ENCODE measurements around the gene COL25A1.
"Not testable (repeated sequence)": the region's sequence is repeated elsewhere in the genome, so short reads cannot be mapped to it uniquely, and the experiment has no call there.

Gene COL25A1

GRCh38 chr4:108941904-108942430 is 360.5 kb downstream of the COL25A1 start:
- H3K27me3 Mint-ChIP-seq (ENCODE audit: low read depth), result peaks cover 4% of the 10 kb centered on the region
- H3K27ac Mint-ChIP-seq, result no peak overlapping the region
- no peaks in the 10 kb centered on the region for H3K9me3 Mint-ChIP-seq
- H3K36me3 Mint-ChIP-seq (ENCODE audit: low read depth), result no peaks in the 10 kb centered on the region
- no peak overlapping the region for H3K4me3 Mint-ChIP-seq
- H3K4me1 Mint-ChIP-seq (ENCODE audit: low read depth), result peaks cover 3% of the 10 kb centered on the region

DNA sequence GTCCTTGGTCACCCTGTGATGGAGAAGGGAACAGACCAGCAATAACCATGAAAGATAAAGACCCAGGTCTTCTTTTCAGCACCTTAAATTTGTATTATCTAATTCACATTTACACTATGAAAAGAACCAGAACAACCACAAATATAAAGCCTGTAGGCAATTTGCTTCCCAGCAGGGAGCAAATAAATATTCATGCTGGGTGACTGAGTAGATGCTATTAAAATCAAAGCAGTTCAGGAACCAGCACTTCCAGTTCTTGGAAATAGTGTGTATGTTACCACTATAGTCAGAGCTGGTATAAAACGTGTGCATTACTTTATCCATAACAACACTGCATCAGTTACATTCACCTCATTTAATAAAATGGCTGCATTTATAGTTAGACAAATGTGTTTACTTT is 361.8 kb downstream of the COL25A1 start:
- H3K4me3 Mint-ChIP-seq, result no peak overlapping the region
- H3K4me1 Mint-ChIP-seq (ENCODE audit: low read depth), result peaks cover 3% of the 10 kb centered on the region
- H3K9me3 Mint-ChIP-seq, result no peaks in the 10 kb centered on the region
- H3K27me3 Mint-ChIP-seq (ENCODE audit: low read depth), result peaks cover 4% of the 10 kb centered on the region
- H3K36me3 Mint-ChIP-seq (ENCODE audit: low read depth), result no peaks in the 10 kb centered on the region
- H3K27ac Mint-ChIP-seq, result no peak overlapping the region

DNA sequence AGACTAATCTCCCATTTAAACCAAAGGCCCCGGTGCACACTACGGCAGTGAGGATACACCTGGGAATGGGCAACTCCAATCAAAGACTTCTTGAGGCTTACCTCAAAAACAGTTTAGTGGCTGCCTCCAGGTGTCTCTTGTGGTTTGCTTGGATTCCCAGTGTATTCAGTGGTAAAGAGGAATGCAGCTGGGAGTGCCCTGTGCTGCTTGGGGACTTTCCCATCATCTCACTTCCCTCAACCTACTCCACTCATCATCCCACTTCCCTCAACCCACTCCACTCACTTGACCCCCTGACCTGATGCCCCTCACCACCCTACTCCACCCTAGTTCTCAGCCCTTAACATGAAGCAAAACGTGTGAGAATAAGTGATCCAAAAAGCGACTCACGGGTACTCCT is 362.3 kb downstream of the COL25A1 start:
- Mint-ChIP-seq H3K27me3 (ENCODE audit: low read depth) (peaks cover 4% of the 10 kb centered on the region), H3K36me3 (ENCODE audit: low read depth) (no peaks in the 10 kb centered on the region), H3K4me3 (no peak overlapping the region), H3K9me3 (no peaks in the 10 kb centered on the region), H3K27ac (no peak overlapping the region), H3K4me1 (ENCODE audit: low read depth) (peaks cover 3% of the 10 kb centered on the region)

DNA sequence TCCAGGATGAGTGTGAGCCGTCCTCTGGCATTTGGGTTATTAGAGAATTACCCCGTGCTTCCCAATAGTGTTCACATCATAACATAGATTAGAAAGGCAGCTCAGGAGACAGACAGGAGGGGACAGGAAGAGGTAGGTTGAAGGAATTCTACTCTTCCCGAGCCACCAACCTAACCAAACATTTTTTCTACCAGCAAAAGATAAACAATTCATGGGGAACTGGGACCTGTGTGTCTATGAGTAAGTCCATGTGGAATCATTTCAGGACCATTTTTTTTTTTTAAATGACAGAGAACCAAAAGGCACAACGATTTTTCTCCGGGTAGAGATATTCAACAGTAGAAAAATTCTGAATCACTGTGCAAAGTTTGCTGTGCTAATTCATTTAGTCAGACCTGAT is 365.4 kb downstream of the COL25A1 start:
- no peaks in the 10 kb centered on the region for H3K36me3 Mint-ChIP-seq (ENCODE audit: low read depth)
- peaks cover 3% of the 10 kb centered on the region for H3K4me1 Mint-ChIP-seq (ENCODE audit: low read depth)
- peaks cover 9% of the 10 kb centered on the region for H3K27me3 Mint-ChIP-seq (ENCODE audit: low read depth)
- H3K4me3 Mint-ChIP-seq, result no peak overlapping the region
- H3K9me3 Mint-ChIP-seq, result no peaks in the 10 kb centered on the region
- no peak overlapping the region for H3K27ac Mint-ChIP-seq

DNA sequence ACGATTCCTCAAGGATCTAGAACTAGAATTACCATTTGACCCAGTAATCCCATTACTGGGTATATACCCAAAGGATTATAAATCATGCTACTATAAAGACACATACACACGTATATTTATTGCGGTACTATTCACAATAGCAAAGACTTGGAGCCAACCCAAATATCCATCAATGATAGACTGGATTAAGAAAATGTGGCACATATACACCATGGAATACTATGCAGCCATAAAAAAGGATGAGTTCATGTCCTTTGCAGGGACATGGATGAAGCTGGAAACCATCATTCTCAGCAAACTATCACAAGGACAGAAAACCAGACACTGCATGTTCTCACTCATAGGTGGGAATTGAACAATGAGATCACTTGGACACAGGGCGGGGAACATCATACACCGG is 368.5 kb downstream of the COL25A1 start:
- H3K9me3 Mint-ChIP-seq, result not testable (repeated sequence)

GRCh38 chr4:108933046-108933445 is 369.4 kb downstream of the COL25A1 start:
- peaks cover 9% of the 10 kb centered on the region for H3K27me3 Mint-ChIP-seq (ENCODE audit: low read depth)
- H3K4me3 Mint-ChIP-seq, result no peak overlapping the region
- H3K9me3 Mint-ChIP-seq, result no peaks in the 10 kb centered on the region
- H3K4me1 Mint-ChIP-seq (ENCODE audit: low read depth), result no peaks in the 10 kb centered on the region
- no peak overlapping the region for H3K27ac Mint-ChIP-seq
- peaks cover 3% of the 10 kb centered on the region for H3K36me3 Mint-ChIP-seq (ENCODE audit: low read depth)

More for the DNA sequence above, 368.5 kb downstream of the COL25A1 start:
- not testable (repeated sequence) for H3K4me1 Mint-ChIP-seq (ENCODE audit: low read depth); H3K4me3 Mint-ChIP-seq; H3K27me3 Mint-ChIP-seq (ENCODE audit: low read depth); H3K36me3 Mint-ChIP-seq (ENCODE audit: low read depth); H3K27ac Mint-ChIP-seq

DNA sequence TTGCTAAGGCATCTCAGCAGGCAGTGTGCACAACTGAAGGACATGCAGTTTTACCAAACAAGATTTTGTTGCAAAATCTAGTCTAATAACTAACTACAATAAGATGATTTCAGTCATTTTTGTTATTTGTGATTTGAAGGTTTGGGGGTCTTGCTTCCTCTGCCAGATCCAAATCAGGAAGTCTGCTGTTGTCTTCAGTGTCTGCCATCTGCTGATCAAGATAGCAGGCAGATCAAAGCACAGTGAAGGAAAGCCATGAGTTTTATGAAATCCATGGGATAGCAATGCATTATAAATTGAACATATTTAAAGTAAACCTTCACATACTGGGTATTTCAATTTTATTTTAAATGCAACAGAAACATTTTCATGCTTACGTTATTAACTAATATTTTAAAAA is 370.5 kb downstream of the COL25A1 start:
- H3K4me3 Mint-ChIP-seq, result no peak overlapping the region
- no peak overlapping the region for H3K27ac Mint-ChIP-seq
- peaks cover 3% of the 10 kb centered on the region for H3K36me3 Mint-ChIP-seq (ENCODE audit: low read depth)
- peaks cover 5% of the 10 kb centered on the region for H3K27me3 Mint-ChIP-seq (ENCODE audit: low read depth)
- H3K4me1 Mint-ChIP-seq (ENCODE audit: low read depth), result no peaks in the 10 kb centered on the region
- H3K9me3 Mint-ChIP-seq, result no peaks in the 10 kb centered on the region

DNA sequence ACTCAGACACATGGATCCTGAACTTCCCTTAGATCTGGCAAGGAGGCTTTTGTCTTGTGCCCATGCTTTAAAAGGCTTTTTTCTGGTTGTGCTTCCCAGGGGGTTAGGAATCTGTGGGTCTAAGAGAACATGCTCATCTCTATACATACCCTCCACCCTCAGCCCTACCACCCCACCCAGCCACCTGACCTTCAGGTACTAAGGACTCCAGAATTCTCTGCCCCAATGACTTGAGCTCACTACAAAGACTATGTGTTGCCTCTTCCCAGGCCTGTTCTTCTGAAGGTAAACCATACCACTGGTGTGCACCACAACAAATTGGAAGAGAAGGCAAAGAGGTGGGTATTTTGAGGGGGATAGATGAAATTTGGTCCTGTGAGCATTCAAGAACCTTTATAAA is 372.3 kb downstream of the COL25A1 start:
- H3K27ac Mint-ChIP-seq, result no peak overlapping the region
- no peaks in the 10 kb centered on the region for H3K4me1 Mint-ChIP-seq (ENCODE audit: low read depth)
- no peaks in the 10 kb centered on the region for H3K9me3 Mint-ChIP-seq

DNA sequence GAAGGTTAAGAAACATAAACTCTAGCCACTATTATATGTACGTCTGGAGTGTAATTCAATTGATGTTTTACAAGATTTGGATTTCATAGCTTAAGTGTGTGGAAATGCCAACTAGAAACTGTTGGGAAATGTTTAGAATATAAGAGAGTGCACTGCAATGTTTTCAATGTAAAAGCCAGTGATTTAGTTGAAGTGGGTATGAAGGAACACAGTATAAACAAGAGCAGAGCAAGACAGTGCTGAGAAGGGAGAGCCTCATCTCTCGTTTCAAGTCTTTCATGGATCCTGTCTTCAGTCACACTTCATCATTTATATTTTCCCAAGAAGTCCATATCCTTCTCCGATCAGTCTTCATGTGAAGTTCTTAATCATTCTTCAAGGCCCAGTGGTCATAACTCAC is 375.7 kb downstream of the COL25A1 start:
- Mint-ChIP-seq H3K9me3 (no peaks in the 10 kb centered on the region), H3K4me1 (ENCODE audit: low read depth) (no peaks in the 10 kb centered on the region), H3K27me3 (ENCODE audit: low read depth) (peaks cover 3% of the 10 kb centered on the region), H3K36me3 (ENCODE audit: low read depth) (peaks cover 3% of the 10 kb centered on the region), H3K4me3 (no peak overlapping the region), H3K27ac (no peak overlapping the region)

More for the DNA sequence above, 372.3 kb downstream of the COL25A1 start:
- H3K27me3 Mint-ChIP-seq (ENCODE audit: low read depth), result peaks cover 5% of the 10 kb centered on the region
- peaks cover 3% of the 10 kb centered on the region for H3K36me3 Mint-ChIP-seq (ENCODE audit: low read depth)
- H3K4me3 Mint-ChIP-seq, result no peak overlapping the region

- Mint-ChIP-seq H3K9me3 (no peaks in the 10 kb centered on the region), H3K36me3 (ENCODE audit: low read depth) (peaks cover 3% of the 10 kb centered on the region), H3K4me3 (no peak overlapping the region), H3K27me3 (ENCODE audit: low read depth) (peaks cover 7% of the 10 kb centered on the region), H3K27ac (no peak overlapping the region), H3K4me1 (ENCODE audit: low read depth) (no peaks in the 10 kb centered on the region)
These were observed 376.4 kb downstream of the COL25A1 start for GRCh38 chr4:108926061-108926460.

- Mint-ChIP-seq H3K9me3 (no peaks in the 10 kb centered on the region), H3K27ac (no peak overlapping the region), H3K4me1 (ENCODE audit: low read depth) (no peaks in the 10 kb centered on the region), H3K4me3 (no peak overlapping the region), H3K27me3 (ENCODE audit: low read depth) (peaks cover 14% of the 10 kb centered on the region), H3K36me3 (ENCODE audit: low read depth) (no peaks in the 10 kb centered on the region)
These were observed 380.3 kb downstream of the COL25A1 start for GRCh38 chr4:108922191-108922590.

GRCh38 chr4:108920395-108921087 is 381.9 kb downstream of the COL25A1 start:
- Mint-ChIP-seq H3K4me3 (no peak overlapping the region), H3K27me3 (ENCODE audit: low read depth) (peaks cover 14% of the 10 kb centered on the region), H3K4me1 (ENCODE audit: low read depth) (no peaks in the 10 kb centered on the region), H3K36me3 (ENCODE audit: low read depth) (no peaks in the 10 kb centered on the region), H3K9me3 (no peaks in the 10 kb centered on the region), H3K27ac (no peak overlapping the region)

GRCh38 chr4:108919226-108919893 is 383.1 kb downstream of the COL25A1 start:
- Mint-ChIP-seq H3K4me3 (no peak overlapping the region), H3K4me1 (ENCODE audit: low read depth) (no peaks in the 10 kb centered on the region), H3K9me3 (no peaks in the 10 kb centered on the region), H3K27me3 (ENCODE audit: low read depth) (peaks cover 14% of the 10 kb centered on the region), H3K36me3 (ENCODE audit: low read depth) (no peaks in the 10 kb centered on the region), H3K27ac (no peak overlapping the region)

DNA sequence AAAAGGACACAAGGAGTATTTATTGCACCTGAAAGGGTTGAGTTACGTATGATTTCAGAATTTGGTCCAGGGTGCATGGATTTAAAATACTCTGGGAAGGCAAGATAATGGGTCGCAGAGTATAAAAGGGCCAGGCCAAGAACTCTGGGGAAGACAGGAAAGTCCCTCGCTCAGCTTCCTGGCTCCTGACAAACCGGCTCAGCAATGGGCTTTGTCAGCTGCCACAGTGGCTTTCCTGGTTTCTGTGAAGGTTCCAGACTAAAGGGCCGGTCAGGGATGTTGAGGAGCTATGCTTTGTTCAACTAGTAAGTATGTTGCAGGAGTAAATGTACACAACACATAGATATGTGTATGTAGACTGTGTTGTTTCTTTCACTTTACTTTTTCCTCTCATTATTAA is 385.2 kb downstream of the COL25A1 start:
- Mint-ChIP-seq H3K36me3 (ENCODE audit: low read depth) (no peaks in the 10 kb centered on the region), H3K27ac (no peak overlapping the region), H3K9me3 (no peaks in the 10 kb centered on the region), H3K4me3 (no peak overlapping the region), H3K27me3 (ENCODE audit: low read depth) (peaks cover 19% of the 10 kb centered on the region), H3K4me1 (ENCODE audit: low read depth) (no peaks in the 10 kb centered on the region)

DNA sequence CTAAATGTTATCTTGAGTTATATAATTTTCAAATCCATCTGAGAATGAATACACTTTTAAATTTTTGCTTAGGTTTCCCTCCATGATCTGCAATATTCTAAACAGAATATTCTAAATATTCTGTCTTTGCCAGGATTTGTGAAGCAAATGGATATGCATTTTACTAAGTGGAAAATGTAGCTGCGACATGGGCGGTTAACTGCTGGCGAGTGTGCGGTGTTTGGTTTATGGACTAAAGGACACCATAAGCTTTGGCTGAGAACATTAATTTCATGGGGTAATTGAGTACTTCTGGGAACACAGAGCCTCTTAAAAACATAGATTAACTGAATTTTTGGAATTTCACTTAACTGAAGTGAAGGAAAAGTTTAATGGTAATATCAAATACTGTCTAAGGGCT is 385.8 kb downstream of the COL25A1 start:
- Mint-ChIP-seq H3K27me3 (ENCODE audit: low read depth) (peaks cover 19% of the 10 kb centered on the region), H3K4me3 (no peak overlapping the region), H3K36me3 (ENCODE audit: low read depth) (no peaks in the 10 kb centered on the region), H3K4me1 (ENCODE audit: low read depth) (no peaks in the 10 kb centered on the region), H3K9me3 (no peaks in the 10 kb centered on the region), H3K27ac (no peak overlapping the region)
